Spleen (tissue), 11 donors: ENCODE results near the gene IFNL1. TPM values are rescaled to one million over a fixed set of nuclear protein-coding genes. Genes with fewer than 3 reads are reported as not detected.
"Not testable (repeated sequence)": the region's sequence is repeated elsewhere in the genome, so short reads cannot be mapped to it uniquely, and the experiment has no call there.

Source experiments
- DNase-seq: peaks from one replicate; pipeline ENCODE4 v3.0.0-alpha.2; 2020
- H3K27ac ChIP-seq, 8 donors: fragments of 200-600 bp; sonication (generic) in 7 of 8; 1 replicate in 4 of 8; 2 replicates in 4 of 8; pipeline versions ENCODE4 v1.5.0 to v1.8.0; 2016 to 2021; ENCODE audit warnings: inconsistent platforms in 4 of 8, mild to moderate bottlenecking in 4 of 8, moderate library complexity in 1 of 8
- H3K27me3 ChIP-seq, 7 donors: fragments of 200-600 bp; sonication (generic) in 6 of 7; replicated peaks in 1 of 7; 1 replicate in 4 of 7; 2 replicates in 3 of 7; pipeline versions ENCODE4 v1.5.0 to v1.8.0; 2016 to 2021; ENCODE audit warnings: inconsistent platforms in 3 of 7, mild to moderate bottlenecking in 1 of 7
- H3K36me3 ChIP-seq, 6 donors: fragments of 200-600 bp; sonication (generic) in 5 of 6; 1 replicate in 4 of 6; 2 replicates in 2 of 6; pipeline versions ENCODE4 v1.5.0 to v1.8.0; 2016 to 2021; ENCODE audit warnings: inconsistent platforms in 2 of 6
- H3K4me1 ChIP-seq, 6 donors: fragments of 200-600 bp; sonication (generic) in 5 of 6; 1 replicate in 3 of 6; 2 replicates in 3 of 6; pipeline versions ENCODE4 v1.5.0 to v1.8.0; 2016 to 2021; ENCODE audit warnings: inconsistent platforms in 3 of 6
- H3K4me3 ChIP-seq, 8 donors: fragments of 200-600 bp; sonication (generic) in 7 of 8; 1 replicate in 4 of 8; 2 replicates in 4 of 8; pipeline versions ENCODE4 v1.5.0 to v1.8.0; 2016 to 2021; ENCODE audit warnings: inconsistent platforms in 4 of 8, mild to moderate bottlenecking in 4 of 8, moderate library complexity in 2 of 8
- H3K9me3 ChIP-seq, 8 donors: fragments of 200-600 bp; sonication (generic) in 7 of 8; 1 replicate in 4 of 8; 2 replicates in 4 of 8; pipeline versions ENCODE4 v1.5.0 to v1.8.0; 2016 to 2021; ENCODE audit warnings: inconsistent platforms in 4 of 8
- CTCF ChIP-seq, 11 experiments: fragments of 200-600 bp in 7 of 11; fragments of 450-650 bp in 4 of 11; sonication (generic) in 4 of 11; IDR thresholded peaks in 8 of 11; conservative IDR thresholded peaks in 3 of 11; 1 replicate in 7 of 11; 2 replicates in 4 of 11; pipeline versions ENCODE4 v1.4.0 to v1.8.0; 2016 to 2021; ENCODE audit warnings: antibody characterized with exemption in 11 of 11, inconsistent platforms in 4 of 11, mild to moderate bottlenecking in 1 of 11
- POLR2A ChIP-seq, 3 donors: fragments of 450-650 bp; IDR thresholded peaks; one replicate each; pipeline ENCODE4 v1.5.1; 2017; ENCODE audit warnings: antibody characterized with exemption in 3 of 3, mild to moderate bottlenecking in 1 of 3
- POLR2AphosphoS5 ChIP-seq, 3 donors: sonication (generic); formaldehyde crosslinking; IDR thresholded peaks; one replicate each; pipeline ENCODE4 v1.5.1; 2017; ENCODE audit warnings: antibody characterized with exemption in 3 of 3
- WGBS, 5 donors: extraction: QIAGEN DNeasy Blood & Tissue Kit in 3 of 5; methylation state at CpG; one replicate each; pipeline versions ENCODE4 v1.1.5 to v1.1.7; 2013 to 2018; 5-methylcytosine and 5-hydroxymethylcytosine counted together
- intact Hi-C: fragments of 100-400 bp; cut with DNase I; formaldehyde crosslinking; loops from one replicate; pipeline ENCODE4 v1.15.0; 2023; ENCODE audit warnings: low total_unique reads
- polyA plus RNA-seq, 3 donors: library from polyadenylated mRNA; stranded (reverse); fragments of 200-250 nt; gene quantifications; one replicate each; pipeline ENCODE4 v1.2.1, GENCODE V29; 2013
- total RNA-seq, 7 donors: library from RNA; depleted of rRNA in 3 of 7; stranded (reverse); fragments of >200 nt in 3 of 7; fragmentation: NEBNext Ultra II Directional in 4 of 7; extraction: Animal tissue kit (Norgen Biotek cat#: 25700) in 4 of 7; gene quantifications; one replicate each; pipeline versions ENCODE4 v1.1.0 to v1.2.1, GENCODE V29; 2016 to 2021
- donor health status: healthy with polysubstance abuse.
- donor health status: DM: no; HTN: no; CAD: no; lungs with moderate emphysema.
- donor health status: DM: no; HTN: no; CAD: no.
- donor health status: Bipolar disorder and iron deficiency.
- donor health status: healthy.
- donor health status: DM: no; HTN: no; CAD: no.
- donor health status: DM: yes; HTN: yes; CAD: no.

Gene IFNL1
- total and polyA plus RNA-seq, 10 donors = not detected

- no peak overlapping the region for H3K4me3 ChIP-seq
- intact Hi-C loops = no loop called here
- peak overlapping the region in 2 of 8 donors; percentile 60 to 99 for H3K27ac ChIP-seq
- peaks cover 0 to 63% (median 40%) of the 10 kb centered on the region in 6 donors for H3K36me3 ChIP-seq
- TF ChIP-seq POLR2A (IDR thresholded peaks at IDR 0.05) = no peak
- TF ChIP-seq POLR2AphosphoS5 (IDR thresholded peaks at IDR 0.05) = no peak
- TF ChIP-seq CTCF (IDR thresholded peaks at IDR 0.05 in 8 of 11, conservative IDR thresholded peaks at IDR 0.05 in 3 of 11) = no peak
- WGBS, 5 donors = 88 to 96% (median 91%) methylated on average over 7 of the region's 7 CpGs
- peaks cover 37 to 100% (median 83%) of the 10 kb centered on the region in 6 donors for H3K4me1 ChIP-seq
- no peak for DNase-seq
- no peaks in the 10 kb centered on the region for H3K9me3 ChIP-seq
- H3K27me3 ChIP-seq = no peaks in the 10 kb centered on the region
Observed at GRCh38 chr19:39332293-39332692, 36.1 kb downstream of the IFNL1 start.

- intact Hi-C loops, H3K27me3 ChIP-seq, H3K9me3 ChIP-seq, DNase-seq: not testable (repeated sequence)
- H3K4me1 ChIP-seq = peaks cover 34 to 100% (median 83%) of the 10 kb centered on the region in 6 donors
- peak overlapping the region in 3 of 8 donors; percentile 60 to 99 (median 99) for H3K27ac ChIP-seq
- H3K4me3 ChIP-seq = peak overlapping the region in 2 of 8 donors; percentile 69 to 90
- peaks cover 0 to 58% (median 38%) of the 10 kb centered on the region in 6 donors for H3K36me3 ChIP-seq
- 79 to 89% (median 82%) methylated on average over 6 of the region's 6 CpGs for WGBS, 5 donors
Observed at GRCh38 chr19:39332738-39333137, 36.5 kb downstream of the IFNL1 start.

GRCh38 chr19:39333507-39333906 lies 37.3 kb downstream of the IFNL1 start:
- WGBS, 5 donors = 89 to 96% (median 92%) methylated on average over 6 of the region's 6 CpGs
- Histone ChIP-seq H3K27me3 (no peaks in the 10 kb centered on the region), H3K36me3 (peaks cover 0 to 50% (median 32%) of the 10 kb centered on the region in 6 donors), H3K4me3 (peak overlapping the region in 2 of 8 donors; percentile 69 to 90), H3K9me3 (no peaks in the 10 kb centered on the region), H3K4me1 (peaks cover 26 to 100% (median 82%) of the 10 kb centered on the region in 6 donors), H3K27ac (peak overlapping the region in 4 of 8 donors; percentile 25 to 100 (median 99))
- no peak for DNase-seq
- TF ChIP-seq POLR2AphosphoS5 (IDR thresholded peaks at IDR 0.05) (no peak), POLR2A (IDR thresholded peaks at IDR 0.05) (no peak), CTCF (IDR thresholded peaks at IDR 0.05 in 8 of 11, conservative IDR thresholded peaks at IDR 0.05 in 3 of 11) (no peak)
- intact Hi-C loops = no loop called here

- WGBS, 5 donors = 77 to 92% (median 82%) methylated on average over 5 of the region's 5 CpGs
- Histone ChIP-seq H3K27me3 (no peaks in the 10 kb centered on the region), H3K4me1 (peaks cover 19 to 96% (median 79%) of the 10 kb centered on the region in 6 donors), H3K36me3 (peaks cover 0 to 40% (median 23%) of the 10 kb centered on the region in 6 donors), H3K9me3 (no peaks in the 10 kb centered on the region), H3K4me3 (peak overlapping the region; percentile 59 to 90 (median 66)), H3K27ac (peak overlapping the region; percentile 92 to 100 (median 96))
- intact Hi-C loops = no loop called here
- no peak for DNase-seq
- no peak for TF ChIP-seq POLR2AphosphoS5 (IDR thresholded peaks at IDR 0.05)
- no peak for TF ChIP-seq CTCF (IDR thresholded peaks at IDR 0.05 in 8 of 11, conservative IDR thresholded peaks at IDR 0.05 in 3 of 11)
- TF ChIP-seq POLR2A (IDR thresholded peaks at IDR 0.05) = no peak
Observed at GRCh38 chr19:39334444-39334976, 38.3 kb downstream of the IFNL1 start.
